Measurements from ENCODE around the gene SEPTIN7.

DNA sequence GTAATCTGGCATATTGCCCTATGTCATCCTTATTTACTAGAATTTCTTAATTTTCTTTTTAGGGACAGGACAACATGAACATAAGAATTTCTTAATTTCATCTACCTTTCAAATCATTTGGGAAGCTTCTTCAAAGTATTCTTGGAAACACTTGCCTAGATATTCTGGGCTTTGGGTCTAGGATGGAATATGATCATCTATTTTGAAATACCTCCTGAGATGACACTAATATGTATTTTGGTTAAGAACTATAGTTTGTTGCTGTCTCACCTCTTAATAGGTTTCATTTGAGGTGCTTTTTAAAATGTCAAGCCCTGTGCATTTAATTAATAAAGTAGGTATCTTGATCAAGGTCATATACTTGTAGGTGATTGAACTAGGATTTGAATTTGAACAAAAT is 49.1 kb downstream of the SEPTIN7 start:
- TF ChIP-seq, protein P1, sequence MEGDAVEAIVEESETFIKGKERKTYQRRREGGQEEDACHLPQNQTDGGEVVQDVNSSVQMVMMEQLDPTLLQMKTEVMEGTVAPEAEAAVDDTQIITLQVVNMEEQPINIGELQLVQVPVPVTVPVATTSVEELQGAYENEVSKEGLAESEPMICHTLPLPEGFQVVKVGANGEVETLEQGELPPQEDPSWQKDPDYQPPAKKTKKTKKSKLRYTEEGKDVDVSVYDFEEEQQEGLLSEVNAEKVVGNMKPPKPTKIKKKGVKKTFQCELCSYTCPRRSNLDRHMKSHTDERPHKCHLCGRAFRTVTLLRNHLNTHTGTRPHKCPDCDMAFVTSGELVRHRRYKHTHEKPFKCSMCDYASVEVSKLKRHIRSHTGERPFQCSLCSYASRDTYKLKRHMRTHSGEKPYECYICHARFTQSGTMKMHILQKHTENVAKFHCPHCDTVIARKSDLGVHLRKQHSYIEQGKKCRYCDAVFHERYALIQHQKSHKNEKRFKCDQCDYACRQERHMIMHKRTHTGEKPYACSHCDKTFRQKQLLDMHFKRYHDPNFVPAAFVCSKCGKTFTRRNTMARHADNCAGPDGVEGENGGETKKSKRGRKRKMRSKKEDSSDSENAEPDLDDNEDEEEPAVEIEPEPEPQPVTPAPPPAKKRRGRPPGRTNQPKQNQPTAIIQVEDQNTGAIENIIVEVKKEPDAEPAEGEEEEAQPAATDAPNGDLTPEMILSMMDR (conservative IDR thresholded peaks at IDR 0.05) = no peak
- no peak for TF ChIP-seq ZFX (IDR thresholded peaks at IDR 0.05)
